Measurements from ENCODE around the gene PRIMPOL. TPM values are rescaled to one million over a fixed set of nuclear protein-coding genes. Genes with fewer than 3 reads are reported as not detected.
A peak's percentile ranks its signal among the peaks of the same experiment; 100 is the strongest.
"Not testable (repeated sequence)": the region's sequence is repeated elsewhere in the genome, so short reads cannot be mapped to it uniquely, and the experiment has no call there.

PRIMPOL gene
- total RNA-seq (2022) (12.7 and 16.0 TPM in 2 replicates), Bru-seq, nascent RNA (percentile 63 among the genes with signal in this experiment), BruChase-seq, experiment 1, labeled RNA remaining after a 6-hour chase (percentile 62 among the genes with signal in this experiment), BruChase-seq, experiment 2, labeled RNA remaining after a 2-hour chase (percentile 66 among the genes with signal in this experiment)
- long read RNA-seq, transcript PRIMPOL-201 (14 exons, 2,289 nt): major isoform, 5 of 17 reads
- long read RNA-seq, partial matches to known transcripts: 1 of 17 reads
- long read RNA-seq, other reads (novel, unspliced or antisense): 5 of 17 reads

DNA sequence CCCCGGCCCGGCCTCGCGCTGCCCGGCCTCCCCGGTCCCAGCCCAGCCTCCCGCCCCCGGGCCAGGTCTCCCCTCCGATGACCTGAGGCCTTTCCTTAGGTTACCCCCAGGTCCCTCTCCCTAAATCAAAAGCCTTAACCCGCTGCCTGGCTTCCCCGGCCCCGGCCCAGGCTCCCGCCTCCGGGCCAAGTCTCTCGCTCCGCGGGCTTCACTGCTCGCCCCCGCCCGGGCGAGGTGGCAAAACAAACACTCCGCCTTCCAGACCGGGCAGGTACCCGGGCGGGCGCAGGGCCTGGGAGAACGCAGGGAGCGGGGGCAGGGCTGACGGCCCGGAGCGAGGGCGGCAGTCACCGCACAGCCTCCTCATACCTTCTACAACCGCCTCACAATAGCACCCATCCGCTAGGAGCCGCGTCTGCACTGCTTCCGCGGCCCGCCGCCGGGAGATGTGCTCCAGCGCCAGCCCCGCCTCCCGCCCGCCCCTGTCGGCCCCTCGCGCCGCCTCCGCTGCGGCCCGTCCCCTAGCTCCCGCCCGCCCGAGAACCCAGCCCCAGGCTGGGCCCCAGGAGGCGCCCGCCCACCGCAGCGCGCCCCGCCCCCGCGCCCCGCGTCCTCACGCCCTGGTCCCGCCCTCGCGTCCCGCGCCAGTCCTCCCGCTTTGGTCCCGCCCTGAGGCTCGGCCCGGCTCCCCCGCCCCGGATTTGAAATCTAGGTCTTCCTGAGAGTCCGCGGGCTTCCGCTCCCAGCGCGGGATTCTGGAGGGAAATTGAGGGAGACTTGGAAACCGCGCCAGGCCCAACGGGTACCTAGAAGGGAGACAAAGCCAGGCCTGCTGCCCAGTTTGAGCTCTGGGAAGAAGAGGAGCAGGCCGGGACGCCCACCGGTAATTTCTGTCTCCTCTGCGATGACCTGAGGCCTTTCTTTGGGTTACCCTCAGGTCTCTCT lies at the start of gene PRIMPOL, which contains the start of gene CASP3:
TSS of gene PRIMPOL (plus strand) at position 713 of the 945 bp plus-strand sequence. CDS start 7,403 bp downstream, outside the sequence.
TSS of gene CASP3 (minus strand) at position 422 of the 945 bp plus-strand sequence. CDS start 10,994 bp downstream, outside the sequence.
- Mint-ChIP-seq H3K9me3 (ENCODE audit: low read depth, unreplicated experiment) (no peaks in the 10 kb centered on the region), H3K4me1 (ENCODE audit: low read depth, unreplicated experiment) (peaks cover 19% of the 10 kb centered on the region), H3K27ac (ENCODE audit: unreplicated experiment) (peak within 1 kb of the TSS; percentile 77), H3K4me3 (ENCODE audit: low read depth, unreplicated experiment) (peak within 1 kb of the TSS; percentile 73), H3K36me3 (ENCODE audit: insufficient read depth, unreplicated experiment) (peaks cover 29% of the 10 kb centered on the region), H3K27me3 (ENCODE audit: unreplicated experiment) (no peaks in the 10 kb centered on the region)
- DNase-seq: peak; percentile 95
- CTCF ChIA-PET: interaction anchor here (0.6 to 1.0 kb wide), 6 partner anchors 61 to 1428 kb away, joined by 3 to 5 read pairs (median 4); no protein-coding TSS in a partner anchor
- intact Hi-C loops (cut with micrococcal nuclease; ENCODE audit: unreplicated experiment): loop anchor here (5.0 kb wide), 1 partner anchor 382 kb away; no protein-coding TSS in a partner anchor
- BruUV-seq (replicated peaks): no TSS peak
- no peak for TF ChIP-seq CTCF (IDR thresholded peaks at IDR 0.05; ENCODE audit: unreplicated experiment)

DNA sequence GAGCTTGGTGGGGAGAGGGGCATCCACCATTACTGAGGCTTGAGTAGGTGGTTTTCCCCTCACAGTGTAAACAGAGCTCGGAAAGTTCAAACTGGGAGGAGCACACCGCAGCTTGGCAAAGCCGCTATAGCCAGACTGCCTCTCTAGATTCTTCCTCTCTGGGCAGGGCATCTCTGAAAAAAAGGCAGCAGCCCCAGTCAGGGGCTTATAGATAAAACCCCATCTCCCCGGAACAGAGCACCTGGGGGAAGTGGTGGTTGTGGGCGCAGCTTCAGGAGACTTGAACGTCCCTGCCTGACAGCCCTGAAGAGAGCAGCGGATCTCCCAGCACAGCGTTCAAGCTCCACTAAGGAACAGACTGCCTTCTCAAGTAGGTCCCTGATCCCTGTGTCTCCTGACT lies 48.6 kb upstream of the PRIMPOL start:
- H3K36me3 Mint-ChIP-seq (ENCODE audit: insufficient read depth, unreplicated experiment); H3K27me3 Mint-ChIP-seq (ENCODE audit: unreplicated experiment); CTCF ChIA-PET; DNase-seq; H3K9me3 Mint-ChIP-seq (ENCODE audit: low read depth, unreplicated experiment); H3K4me3 Mint-ChIP-seq (ENCODE audit: low read depth, unreplicated experiment); intact Hi-C loops (cut with micrococcal nuclease; ENCODE audit: unreplicated experiment); H3K27ac Mint-ChIP-seq (ENCODE audit: unreplicated experiment); BruUV-seq (replicated peaks): not testable (repeated sequence)
- peaks cover 19% of the 10 kb centered on the region for H3K4me1 Mint-ChIP-seq (ENCODE audit: low read depth, unreplicated experiment)

DNA sequence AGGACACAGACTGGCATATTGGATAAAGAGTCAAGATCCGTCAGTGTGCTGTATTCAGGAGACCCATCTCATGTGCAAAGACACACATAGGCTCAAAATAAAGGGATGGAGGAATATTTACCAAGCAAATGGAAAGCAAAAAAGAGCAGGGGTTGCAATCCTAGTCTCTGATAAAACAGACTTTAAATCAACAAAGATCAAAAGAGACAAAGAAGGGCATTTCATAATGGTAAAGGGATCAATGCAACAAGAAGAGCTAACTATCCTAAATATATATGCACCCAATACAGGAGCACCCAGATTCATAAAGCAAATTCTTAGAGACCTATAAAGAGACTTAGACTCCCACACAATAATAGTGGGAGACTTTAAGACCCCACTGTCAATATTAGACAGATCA lies 46.7 kb upstream of the PRIMPOL start:
- BruUV-seq (replicated peaks); H3K27ac Mint-ChIP-seq (ENCODE audit: unreplicated experiment); intact Hi-C loops (cut with micrococcal nuclease; ENCODE audit: unreplicated experiment); H3K4me3 Mint-ChIP-seq (ENCODE audit: low read depth, unreplicated experiment); H3K36me3 Mint-ChIP-seq (ENCODE audit: insufficient read depth, unreplicated experiment); H3K27me3 Mint-ChIP-seq (ENCODE audit: unreplicated experiment); CTCF ChIA-PET; H3K9me3 Mint-ChIP-seq (ENCODE audit: low read depth, unreplicated experiment); H3K4me1 Mint-ChIP-seq (ENCODE audit: low read depth, unreplicated experiment); DNase-seq: not testable (repeated sequence)

- intact Hi-C loops (cut with micrococcal nuclease; ENCODE audit: unreplicated experiment); H3K9me3 Mint-ChIP-seq (ENCODE audit: low read depth, unreplicated experiment); DNase-seq; H3K27ac Mint-ChIP-seq (ENCODE audit: unreplicated experiment); H3K4me3 Mint-ChIP-seq (ENCODE audit: low read depth, unreplicated experiment); H3K36me3 Mint-ChIP-seq (ENCODE audit: insufficient read depth, unreplicated experiment); BruUV-seq (replicated peaks); H3K4me1 Mint-ChIP-seq (ENCODE audit: low read depth, unreplicated experiment); H3K27me3 Mint-ChIP-seq (ENCODE audit: unreplicated experiment): not testable (repeated sequence)
- CTCF ChIA-PET: interaction anchor here (0.6 kb wide), 1 partner anchor 10 kb away, joined by 3 read pairs; no protein-coding TSS in a partner anchor
Measured at GRCh38 chr4:184607429-184607828, 42.1 kb upstream of the PRIMPOL start.

GRCh38 chr4:184612074-184612473 lies 37.5 kb upstream of the PRIMPOL start:
- peaks cover 2% of the 10 kb centered on the region for H3K9me3 Mint-ChIP-seq (ENCODE audit: low read depth, unreplicated experiment)
- H3K27ac Mint-ChIP-seq (ENCODE audit: unreplicated experiment): no peak overlapping the region
- intact Hi-C loops (cut with micrococcal nuclease; ENCODE audit: unreplicated experiment): no loop called here
- TF ChIP-seq CTCF (IDR thresholded peaks at IDR 0.05; ENCODE audit: unreplicated experiment): no peak
- H3K4me1 Mint-ChIP-seq (ENCODE audit: low read depth, unreplicated experiment): peaks cover 8% of the 10 kb centered on the region
- H3K27me3 Mint-ChIP-seq (ENCODE audit: unreplicated experiment): no peaks in the 10 kb centered on the region
- CTCF ChIA-PET: no interaction called here
- no TSS peak for BruUV-seq (replicated peaks)
- H3K36me3 Mint-ChIP-seq (ENCODE audit: insufficient read depth, unreplicated experiment): no peaks in the 10 kb centered on the region
- H3K4me3 Mint-ChIP-seq (ENCODE audit: low read depth, unreplicated experiment): no peak overlapping the region
- DNase-seq: no peak
